Fibroblast of pulmonary artery (primary cell): ENCODE data around the gene VARS2.
"Not testable (repeated sequence)": the region's sequence is repeated elsewhere in the genome, so short reads cannot be mapped to it uniquely, and the experiment has no call there.

Experiments used
- DNase-seq: peaks from one replicate; pipeline ENCODE4 v3.0.0-alpha.2; 2010; ENCODE audit warnings: low read depth
- H3K4me3 ChIP-seq: replicated peaks from 2 replicates; pipeline ENCODE4 v1.5.1; 2011; ENCODE audit warnings: low read depth, mild to moderate bottlenecking, control low read depth, low read length, moderate library complexity
- CTCF ChIP-seq: IDR thresholded peaks from 2 replicates; pipeline ENCODE4 v1.5.1; 2011; ENCODE audit warnings: mild to moderate bottlenecking, control low read depth, low read length, inconsistent platforms; ENCODE audit errors: missing control alignments

Gene VARS2

DNA sequence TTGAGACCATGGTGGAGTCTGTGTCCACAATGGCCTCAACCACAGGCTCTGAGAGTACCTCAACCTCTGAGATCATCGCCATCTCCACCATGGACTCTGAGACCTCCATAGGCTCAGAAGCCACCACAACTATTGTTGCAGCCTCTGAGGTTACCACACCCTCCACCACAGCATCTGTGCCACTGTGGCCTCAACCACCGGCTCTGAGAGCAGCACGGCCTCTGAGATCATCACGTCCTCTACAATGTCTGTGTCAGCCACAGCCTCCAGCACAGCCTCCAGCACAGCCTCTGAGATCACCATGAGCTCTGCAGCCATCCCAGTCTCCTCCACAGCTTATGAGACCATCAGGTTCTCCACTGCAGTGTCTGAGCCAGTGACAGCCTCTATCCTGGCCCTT lies 50.0 kb downstream of the VARS2 start:
- DNase-seq = no peak
- TF ChIP-seq CTCF = no peak
- no peak overlapping the region for H3K4me3 ChIP-seq

- TF ChIP-seq CTCF = no peak
- no peak overlapping the region for H3K4me3 ChIP-seq
- DNase-seq = no peak
Measured at GRCh38 chr6:30965140-30965601, 51.1 kb downstream of the VARS2 start.

DNA sequence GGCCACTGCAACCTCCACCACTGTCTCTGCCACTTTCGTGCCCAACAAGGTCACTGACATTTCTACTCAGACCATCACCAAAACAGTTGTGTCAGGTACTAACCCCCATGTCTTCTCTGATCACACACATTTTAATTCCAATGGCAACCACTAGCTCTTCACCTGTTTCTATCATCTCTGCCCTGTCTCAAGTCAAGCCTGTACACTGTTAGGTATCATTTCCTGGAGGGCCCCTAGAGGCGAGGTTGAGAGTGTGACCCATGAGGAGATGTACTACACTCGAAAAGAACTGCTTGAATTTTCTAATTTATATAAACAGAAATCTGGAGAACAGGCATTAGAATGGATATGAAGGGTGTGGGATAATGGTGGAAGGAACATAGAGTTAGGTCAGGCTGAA lies 52.1 kb downstream of the VARS2 start:
- DNase-seq = no peak
- TF ChIP-seq CTCF = no peak
- H3K4me3 ChIP-seq = no peak overlapping the region

- DNase-seq, H3K4me3 ChIP-seq: not testable (repeated sequence)
Measured at GRCh38 chr6:30969171-30969570, 55.1 kb downstream of the VARS2 start.

DNA sequence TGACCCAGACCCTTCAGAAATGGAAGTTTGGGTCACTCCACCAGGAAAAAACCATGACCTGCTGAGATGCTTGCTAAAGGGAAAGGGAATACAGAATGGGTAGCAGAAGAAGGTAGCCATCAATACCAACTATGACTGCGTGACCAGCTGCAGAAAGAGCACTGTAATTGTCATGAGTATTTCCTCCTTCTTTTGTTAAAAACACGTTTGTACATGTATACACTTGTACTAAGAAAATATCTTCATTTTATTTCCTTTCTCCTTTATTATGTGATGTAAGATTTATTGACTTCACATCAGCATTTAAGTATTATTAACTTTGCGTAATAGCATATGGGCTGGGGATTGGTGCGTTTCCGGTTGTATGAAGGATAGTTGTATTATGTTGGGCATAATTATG lies 56.9 kb downstream of the VARS2 start:
- no peak for TF ChIP-seq CTCF
- H3K4me3 ChIP-seq = no peak overlapping the region
- DNase-seq = no peak

GRCh38 chr6:30972816-30973215 lies 58.8 kb downstream of the VARS2 start:
- DNase-seq = no peak
- TF ChIP-seq CTCF = no peak
- no peak overlapping the region for H3K4me3 ChIP-seq

DNA sequence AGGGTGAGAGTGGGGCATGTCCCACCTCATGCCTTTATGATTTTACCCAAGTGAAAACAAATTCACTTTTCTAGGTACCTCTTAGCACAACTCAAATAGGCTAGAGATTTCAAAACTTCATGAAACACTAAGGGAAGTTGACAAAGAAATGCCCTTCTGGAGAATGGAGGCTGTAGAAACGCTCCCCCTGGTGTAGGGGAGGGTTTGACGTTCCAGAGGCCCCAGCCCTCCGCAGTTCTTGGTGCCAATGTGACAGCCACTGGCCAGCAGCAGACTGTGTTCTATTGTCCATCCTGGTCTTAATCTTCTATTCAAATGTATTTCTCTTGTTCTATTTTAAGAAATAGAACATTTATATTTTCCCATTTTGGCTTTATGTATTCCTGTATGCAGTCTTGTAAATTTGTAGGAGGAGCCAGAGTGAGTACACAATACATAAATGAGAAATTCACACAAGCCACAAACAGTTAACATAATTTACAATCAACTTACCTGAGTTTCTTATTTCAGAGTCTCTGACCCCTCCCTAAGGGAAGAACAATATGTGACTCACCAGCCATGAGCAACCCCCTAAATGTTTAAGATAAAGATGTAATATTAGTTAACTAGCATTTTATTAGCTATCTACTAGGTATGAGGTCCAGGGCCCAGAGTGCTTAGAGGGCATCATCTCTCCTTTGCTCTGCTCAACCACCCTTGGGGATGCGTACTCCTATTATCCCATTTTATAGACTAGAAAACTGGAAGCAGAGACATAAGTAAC lies 60.6 kb downstream of the VARS2 start:
- DNase-seq = no peak
- no peak overlapping the region for H3K4me3 ChIP-seq
- TF ChIP-seq CTCF = no peak
